Activated B cell treated with CpG ODN at 0.5 μM for 24 hours (primary cell): ENCODE results near the gene DUSP28. TPM values are rescaled to one million over a fixed set of nuclear protein-coding genes. Genes with fewer than 3 reads are reported as not detected.

Experiments used
- ATAC-seq: fragments of 200-7000 bp; cut with Tn5 transposase; one replicate; pipeline ENCODE4 v1.10.0; 2021; ENCODE audit warnings: low read depth, mild to moderate bottlenecking, moderate library complexity
- CTCF ChIA-PET: fragments of 350-600 bp; sonication (Branson Sonifier 250); formaldehyde crosslinking; loops from one replicate; lab custom pipeline; 2021; ENCODE audit warnings: antibody characterized with exemption; lab: Charles Lee
- POLR2A ChIA-PET: fragments of 350-600 bp; sonication (Branson Sonifier 250); formaldehyde crosslinking; loops from one replicate; lab custom pipeline; 2021; ENCODE audit warnings: antibody characterized with exemption; lab: Charles Lee
- DNase-seq: peaks from one replicate; pipeline ENCODE4 v3.0.0; 2022
- H3K27ac Mint-ChIP-seq: one replicate; pipeline ENCODE4 v1.8.0; 2020; ENCODE audit warnings: mixed read lengths
- H3K27me3 Mint-ChIP-seq: one replicate; pipeline ENCODE4 v1.8.0; 2021; ENCODE audit warnings: mixed read lengths
- H3K36me3 Mint-ChIP-seq: one replicate; pipeline ENCODE4 v1.8.0; 2021; ENCODE audit warnings: low read depth, mixed read lengths
- H3K4me1 Mint-ChIP-seq: one replicate; pipeline ENCODE4 v1.8.0; 2021; ENCODE audit warnings: mixed read lengths
- H3K4me3 Mint-ChIP-seq: one replicate; pipeline ENCODE4 v1.8.0; 2020; ENCODE audit warnings: mild to moderate bottlenecking, mixed read lengths
- H3K9me3 Mint-ChIP-seq: one replicate; pipeline ENCODE4 v1.8.0; 2020; ENCODE audit warnings: mixed read lengths
- CTCF ChIP-seq: fragments of 200-600 bp; IDR thresholded peaks from one replicate; pipeline ENCODE4 v1.8.0; 2022; ENCODE audit warnings: antibody characterized with exemption, mild to moderate bottlenecking
- intact Hi-C: fragments of 100-400 bp; cut with micrococcal nuclease; formaldehyde crosslinking; loops from one replicate; pipeline ENCODE4 v1.15.1; 2024
- total RNA-seq: library from RNA; stranded (reverse); gene quantifications from 2 replicates; pipeline ENCODE4 v1.2.3, GENCODE V29; 2022

Gene DUSP28
- total RNA-seq, 1 donor from 2014 or later = 11.5 TPM

- Mint-ChIP-seq H3K36me3 (peaks cover 41% of the 10 kb centered on the region), H3K27ac (peak overlapping the region; percentile 96), H3K27me3 (no peaks in the 10 kb centered on the region), H3K9me3 (no peaks in the 10 kb centered on the region), H3K4me1 (peaks cover 69% of the 10 kb centered on the region), H3K4me3 (peak overlapping the region; percentile 95)
- DNase-seq (peak; percentile 38), ATAC-seq (peak; percentile 51)
- no peak for TF ChIP-seq CTCF
- CTCF ChIA-PET = interaction anchor here (2.1 to 4.1 kb wide), 2 partner anchors 15 to 18 kb away, joined by 15 to 52 read pairs; partner anchors contain the start of gene RNPEPL1
- POLR2A ChIA-PET = interaction anchor here (0.6 to 6.3 kb wide), 7 partner anchors 10 to 731 kb away, joined by 3 to 536 read pairs (median 4); partner anchors contain the start of genes DUSP28, HDLBP, RNPEPL1 and SEPTIN2
- intact Hi-C loops = no loop called here
Measured at GRCh38 chr2:240584486-240585031, 24.4 kb downstream of the DUSP28 start.

- H3K9me3 Mint-ChIP-seq = no peaks in the 10 kb centered on the region
- intact Hi-C loops = no loop called here
- peak overlapping the region; percentile 96 for H3K27ac Mint-ChIP-seq
- ChIA-PET POLR2A (interaction anchor here (0.6 to 6.3 kb wide), 9 partner anchors 10 to 730 kb away, joined by 3 to 536 read pairs (median 4); partner anchors contain the start of genes DUSP28, HDLBP, RNPEPL1 and SEPTIN2), CTCF (interaction anchor here (2.1 to 4.1 kb wide), 3 partner anchors 16 to 71 kb away, joined by 11 to 52 read pairs (median 15); partner anchors contain the start of gene RNPEPL1)
- DNase-seq = no peak
- H3K4me3 Mint-ChIP-seq = peak overlapping the region; percentile 95
- no peak for TF ChIP-seq CTCF
- ATAC-seq = peak; percentile 32
- no peaks in the 10 kb centered on the region for H3K27me3 Mint-ChIP-seq
- peaks cover 63% of the 10 kb centered on the region for H3K4me1 Mint-ChIP-seq
- H3K36me3 Mint-ChIP-seq = peaks cover 42% of the 10 kb centered on the region
Measured at GRCh38 chr2:240585101-240585500, 24.9 kb downstream of the DUSP28 start.

GRCh38 chr2:240585681-240586197, 25.6 kb downstream of the DUSP28 start:
- ATAC-seq (no peak), DNase-seq (no peak)
- TF ChIP-seq CTCF = no peak
- Mint-ChIP-seq H3K27me3 (no peaks in the 10 kb centered on the region), H3K27ac (peak overlapping the region; percentile 96), H3K4me3 (peak overlapping the region; percentile 95), H3K36me3 (peaks cover 41% of the 10 kb centered on the region), H3K9me3 (no peaks in the 10 kb centered on the region), H3K4me1 (peaks cover 58% of the 10 kb centered on the region)
- ChIA-PET CTCF (interaction anchor here (1.3 to 4.1 kb wide), 4 partner anchors 17 to 72 kb away, joined by 3 to 52 read pairs (median 13); partner anchors contain the start of gene RNPEPL1), POLR2A (interaction anchor here (0.8 to 6.3 kb wide), 13 partner anchors 8 to 1185 kb away, joined by 3 to 536 read pairs (median 4); partner anchors contain the start of genes ANKMY1, DUSP28, HDAC4 and HDLBP)
- intact Hi-C loops = loop anchor here (1.0 to 2.0 kb wide), 5 partner anchors 20 to 247 kb away; partner anchors contain the start of gene GPC1

GRCh38 chr2:240586198-240586918, 26.2 kb downstream of the DUSP28 start, which contains the start of gene CAPN10:
Gene CAPN10, plus strand, starts transcription at chr2:240586734. Its CDS starts 178 bp downstream, at chr2:240586912.
- ATAC-seq = peak; percentile 71
- Mint-ChIP-seq H3K9me3 (no peaks in the 10 kb centered on the region), H3K27ac (peak within 1 kb of the TSS; percentile 96), H3K4me1 (peaks cover 58% of the 10 kb centered on the region), H3K36me3 (peaks cover 43% of the 10 kb centered on the region), H3K27me3 (no peaks in the 10 kb centered on the region), H3K4me3 (peak within 1 kb of the TSS; percentile 95)
- DNase-seq = peak; percentile 96
- no peak for TF ChIP-seq CTCF
- intact Hi-C loops = loop anchor here (1.0 to 2.0 kb wide), 5 partner anchors 21 to 246 kb away; partner anchors contain the start of gene GPC1
- ChIA-PET POLR2A (interaction anchor here (0.8 to 6.3 kb wide), 14 partner anchors 9 to 1185 kb away, joined by 3 to 536 read pairs (median 4); partner anchors contain the start of genes ANKMY1, DUSP28, HDAC4 and ING5), CTCF (interaction anchor here (1.0 to 4.1 kb wide), 5 partner anchors 17 to 72 kb away, joined by 3 to 52 read pairs (median 11); partner anchors contain the start of gene RNPEPL1)
